Eye (tissue), 1 donor: ENCODE data around the gene DCP2.

ENCODE experiments used
- DNase-seq: peaks from one replicate; pipeline ENCODE4 v3.0.0-alpha.2; 2015

DCP2 gene

GRCh38 chr5:112967520-112968083, 9.0 kb upstream of the DCP2 start:
- DNase-seq: no peak

GRCh38 chr5:112968411-112969106, 8.0 kb upstream of the DCP2 start:
- no peak for DNase-seq

- DNase-seq: no peak
Measured at GRCh38 chr5:112971276-112971675, 5.3 kb upstream of the DCP2 start.

- no peak for DNase-seq
Measured at GRCh38 chr5:112973036-112973435, 3.6 kb upstream of the DCP2 start.

GRCh38 chr5:112973904-112974303, 2.7 kb upstream of the DCP2 start:
- no peak for DNase-seq

GRCh38 chr5:112974901-112975300, 1.7 kb upstream of the DCP2 start:
- no peak for DNase-seq

GRCh38 chr5:112975721-112976431, 722 bp upstream of the DCP2 start:
- DNase-seq: no peak

GRCh38 chr5:112977440-112977861, 853 bp downstream of the DCP2 start:
- DNase-seq: no peak

GRCh38 chr5:112978836-112979235, 2.2 kb downstream of the DCP2 start:
- DNase-seq: no peak

GRCh38 chr5:112979723-112980122, 3.1 kb downstream of the DCP2 start:
- no peak for DNase-seq

GRCh38 chr5:112983363-112983762, 6.8 kb downstream of the DCP2 start:
- no peak for DNase-seq

GRCh38 chr5:112986224-112986623, 9.6 kb downstream of the DCP2 start:
- DNase-seq: no peak

- peak; percentile 92 for DNase-seq
Measured at GRCh38 chr5:112995764-112996618, 19.4 kb downstream of the DCP2 start.

- no peak for DNase-seq
Measured at GRCh38 chr5:112996830-112997374, 20.3 kb downstream of the DCP2 start.

- DNase-seq: no peak
Measured at GRCh38 chr5:112998296-112998695, 21.7 kb downstream of the DCP2 start.

GRCh38 chr5:113000466-113000865, 23.9 kb downstream of the DCP2 start:
- no peak for DNase-seq

- DNase-seq: no peak
Measured at GRCh38 chr5:113002423-113002822, 25.8 kb downstream of the DCP2 start.

GRCh38 chr5:113003763-113004162, 27.2 kb downstream of the DCP2 start:
- no peak for DNase-seq

GRCh38 chr5:113005454-113005853, 28.9 kb downstream of the DCP2 start:
- no peak for DNase-seq

- DNase-seq: no peak
Measured at GRCh38 chr5:113017881-113018635, 41.5 kb downstream of the DCP2 start.

- DNase-seq: no peak
Measured at GRCh38 chr5:113020461-113021273, 44.1 kb downstream of the DCP2 start.
